CD4-positive, alpha-beta T cell treated with Interleukin-2 at 100 ng/mL for 4 hours (primary cell): Measurements from ENCODE around the gene KRTAP13-2.

Source experiments
- DNase-seq: peaks from one replicate; pipeline ENCODE4 v3.0.0-alpha.2; 2020; ENCODE audit warnings: low spot score

The KRTAP13-2 gene, protein sequence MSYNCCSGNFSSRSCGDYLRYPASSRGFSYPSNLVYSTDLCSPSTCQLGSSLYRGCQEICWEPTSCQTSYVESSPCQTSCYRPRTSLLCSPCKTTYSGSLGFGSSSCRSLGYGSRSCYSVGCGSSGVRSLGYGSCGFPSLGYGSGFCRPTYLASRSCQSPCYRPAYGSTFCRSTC

DNA sequence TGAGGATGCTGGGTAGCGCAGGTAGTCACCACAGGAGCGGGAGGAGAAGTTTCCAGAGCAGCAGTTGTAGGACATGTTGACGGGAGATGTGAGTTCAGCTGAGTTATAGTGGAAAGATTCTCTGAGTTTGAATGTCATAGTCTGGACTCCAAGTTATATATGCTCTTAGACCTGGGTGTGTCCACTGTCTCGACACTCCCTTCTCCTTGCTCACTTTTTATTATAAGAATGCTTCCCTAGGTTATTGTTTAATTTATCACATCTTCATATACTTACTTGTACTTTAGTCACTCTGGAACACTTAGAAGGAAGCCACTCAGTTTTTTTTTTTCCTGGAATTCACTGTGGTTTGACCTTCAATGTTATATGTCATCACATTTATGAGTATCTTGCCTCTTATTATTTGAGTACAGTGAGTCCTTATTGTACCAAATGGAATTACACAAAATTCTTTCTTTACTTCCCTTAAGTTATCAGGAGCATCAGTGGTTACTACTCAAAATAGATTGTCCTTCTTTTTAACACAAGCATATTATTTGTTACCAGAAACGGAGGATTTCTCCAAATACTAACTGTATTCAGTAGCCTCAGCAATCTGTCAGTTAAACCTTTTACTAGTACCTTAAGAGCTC, at the start of gene KRTAP13-2:
TSS of gene KRTAP13-2 (minus strand) at position 133 of the 632 bp plus-strand sequence. CDS start at position 75, 58 bp downstream.
- no peak for DNase-seq

DNA sequence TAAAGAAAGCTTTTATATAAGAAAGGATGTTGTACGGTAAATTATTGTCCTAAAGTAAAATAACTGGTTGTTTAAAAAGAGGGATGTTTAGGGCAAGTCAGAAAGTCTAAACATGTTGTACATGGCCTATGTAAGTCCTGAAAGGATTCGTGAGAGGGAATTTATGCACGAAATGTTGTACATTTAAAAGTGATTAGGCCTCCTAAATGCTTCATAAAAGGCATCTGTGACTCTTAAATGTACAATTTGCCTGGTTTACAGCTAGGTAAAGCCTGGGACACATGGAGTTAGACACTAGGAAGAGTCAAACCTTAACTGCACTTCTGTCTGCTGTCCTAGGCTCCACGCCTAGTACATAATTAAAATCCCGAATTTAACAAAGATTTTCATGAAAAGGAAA, 43.9 kb upstream of the KRTAP13-2 start:
- no peak for DNase-seq

DNA sequence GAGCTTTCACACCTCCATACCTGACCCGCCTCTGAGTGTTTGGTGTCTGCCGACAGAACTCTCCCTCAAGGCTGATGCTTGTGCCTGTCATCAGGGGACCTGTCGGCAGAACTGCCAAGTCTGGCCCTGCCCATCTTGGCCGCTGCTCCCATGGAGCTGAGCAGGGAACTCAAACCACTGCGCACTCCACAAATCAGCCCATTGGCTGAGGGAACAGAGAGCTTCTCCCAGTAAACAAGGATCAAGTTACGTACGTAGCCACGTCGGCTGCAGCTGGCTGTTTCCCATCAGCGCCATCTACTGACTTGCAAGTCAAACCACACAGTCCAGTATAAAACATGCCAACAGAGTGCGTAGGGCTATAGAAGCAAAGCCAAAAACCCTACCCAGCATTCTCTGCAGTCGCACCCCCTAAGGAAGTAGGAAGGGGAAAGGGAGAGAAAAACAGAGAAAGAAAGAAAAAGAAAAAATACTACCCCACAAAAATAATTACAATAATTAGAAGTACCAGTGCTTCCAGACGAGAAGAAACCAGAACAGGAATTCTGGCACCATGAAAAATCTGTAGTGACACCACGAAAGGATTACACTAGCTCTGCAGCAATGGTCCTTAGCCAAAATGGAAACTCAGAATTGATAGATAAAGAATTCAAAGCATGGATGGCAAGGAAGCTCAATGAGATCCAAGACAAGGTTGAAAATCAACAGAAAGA, 36.9 kb upstream of the KRTAP13-2 start:
- no peak for DNase-seq

DNA sequence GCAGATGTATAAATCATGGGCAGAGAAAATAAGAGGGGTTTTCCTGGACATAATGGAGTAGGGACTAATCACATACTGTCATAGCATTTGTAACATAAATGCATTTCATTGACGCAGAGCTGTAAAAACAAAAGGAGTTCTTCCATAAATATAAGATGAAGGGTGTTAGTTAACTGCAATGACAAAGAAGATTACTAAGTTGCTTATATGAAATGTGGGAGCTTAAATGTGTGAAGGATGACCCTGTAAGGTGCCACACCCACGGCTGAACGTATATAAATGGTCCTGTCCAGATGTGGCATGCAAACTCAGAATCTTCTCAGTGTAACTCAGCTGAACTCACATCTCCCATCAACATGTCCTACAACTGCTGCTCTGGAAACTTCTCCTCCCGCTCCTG, 23.7 kb upstream of the KRTAP13-2 start, which contains the start of gene KRTAP13-1:
TSS of gene KRTAP13-1 (plus strand) at position 301 of the 400 bp plus-strand sequence. CDS start at position 357, 56 bp downstream.
- no peak for DNase-seq

DNA sequence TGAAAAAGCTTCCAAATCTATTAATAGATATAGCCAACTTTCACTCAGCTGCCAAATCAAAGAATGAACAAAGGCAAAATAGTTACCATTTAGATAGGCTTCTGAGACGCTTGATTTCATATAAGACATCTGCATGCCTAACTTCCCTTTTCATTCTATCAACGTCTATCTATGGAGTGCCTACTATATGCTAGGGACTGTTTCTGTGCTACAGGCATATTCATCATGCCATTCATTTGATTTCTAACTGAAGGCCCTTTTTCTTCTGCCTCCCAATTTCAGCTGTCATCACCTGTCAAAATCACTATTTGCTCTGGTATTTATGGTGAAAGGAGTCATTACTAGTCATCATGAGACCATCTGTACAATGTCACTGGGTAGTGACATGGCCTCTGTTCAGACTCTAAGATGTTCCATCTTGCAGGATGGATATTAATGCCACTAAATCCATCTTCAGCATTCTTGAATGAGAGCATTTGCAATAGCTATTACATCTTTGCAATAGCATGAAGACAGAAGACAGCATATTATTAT, 19.5 kb upstream of the KRTAP13-2 start:
- DNase-seq: no peak

DNA sequence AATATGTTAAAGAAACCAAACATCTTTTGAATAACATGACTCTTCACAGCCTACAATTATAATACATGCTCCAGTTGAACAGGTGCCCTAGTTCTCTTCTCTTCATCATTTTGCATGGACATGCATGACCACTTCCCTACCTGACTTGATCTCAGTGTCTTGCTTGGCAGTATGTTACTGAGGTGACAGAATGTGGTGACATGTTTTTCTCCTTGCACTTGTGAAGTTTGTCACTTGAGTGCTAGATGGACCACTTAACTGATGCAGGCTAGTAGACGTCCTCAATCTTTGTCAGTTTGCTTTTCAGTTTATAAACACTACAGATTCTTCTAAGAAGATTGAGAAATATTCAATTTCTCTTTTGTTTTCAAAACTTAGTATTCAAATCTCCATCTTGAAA, 10.1 kb upstream of the KRTAP13-2 start:
- no peak for DNase-seq

DNA sequence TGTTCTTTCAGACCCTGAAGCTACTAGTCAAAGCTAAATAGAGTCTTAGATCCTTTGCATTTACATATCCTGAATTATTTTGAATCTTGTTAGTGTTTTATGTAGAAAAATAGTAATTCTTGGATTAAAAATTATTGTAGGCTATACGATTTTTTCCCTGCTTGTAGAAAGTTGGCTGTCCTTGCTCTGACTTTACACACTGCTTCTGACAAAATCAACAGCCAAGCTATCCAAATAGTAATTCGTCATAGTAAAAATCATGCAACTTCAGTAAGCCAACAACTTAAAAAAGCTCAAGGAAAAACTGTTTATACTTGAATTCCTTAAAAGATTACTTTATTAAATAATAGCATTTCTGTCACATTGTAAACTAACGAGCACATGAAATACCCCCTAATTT, 16.2 kb downstream of the KRTAP13-2 start:
- DNase-seq: no peak

DNA sequence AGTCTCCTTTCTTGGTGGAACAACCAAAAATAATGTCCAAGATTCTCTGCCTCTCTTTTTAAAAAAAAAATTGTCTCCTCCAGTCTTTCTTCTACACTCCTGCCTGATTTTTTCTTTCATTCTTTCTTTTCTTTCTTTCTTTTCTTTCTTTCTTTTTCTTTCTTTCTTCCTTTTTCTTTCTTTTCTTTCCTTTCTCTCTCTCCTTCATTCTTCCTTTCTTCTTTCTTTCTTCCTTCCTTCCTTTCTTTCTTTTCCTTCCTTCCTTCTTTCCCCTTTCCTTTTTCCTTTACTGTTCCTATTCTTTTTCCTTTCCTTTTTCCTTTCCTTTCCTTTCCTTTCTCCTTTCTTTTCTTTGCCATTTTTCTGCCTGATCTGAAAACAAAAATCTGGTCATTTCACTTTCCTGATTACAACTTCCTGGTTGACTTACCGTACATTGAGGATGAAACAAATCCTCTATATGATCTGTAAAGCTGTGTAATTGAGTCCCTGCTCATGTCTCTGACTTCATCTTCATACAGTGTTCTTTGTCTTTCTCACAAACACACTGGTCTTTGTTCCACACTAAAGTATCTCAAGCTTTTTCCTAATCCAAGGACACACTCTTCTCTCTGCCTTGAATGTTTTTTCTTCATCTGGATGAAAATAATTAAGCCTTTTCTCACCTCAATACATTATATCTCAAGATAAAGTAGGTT, 17.6 kb downstream of the KRTAP13-2 start:
- no peak for DNase-seq

DNA sequence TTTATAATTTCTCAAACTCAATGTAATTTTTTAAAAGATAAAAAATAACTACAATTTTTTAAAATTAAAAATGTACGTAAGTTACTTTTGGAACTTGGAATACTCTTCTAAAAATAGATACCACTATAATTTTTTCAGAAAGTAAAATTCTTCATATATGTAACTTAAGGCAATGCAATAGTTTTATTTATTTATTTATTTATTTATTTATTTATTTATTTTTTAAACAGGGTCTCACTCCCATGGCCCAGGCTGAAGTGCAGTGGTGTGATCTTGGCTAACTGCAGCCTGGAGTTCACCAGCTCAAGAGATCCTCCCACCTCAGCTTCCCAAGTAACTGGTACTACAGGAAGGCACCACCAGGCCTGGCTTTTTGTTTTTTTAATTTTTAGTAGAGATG, 20.5 kb downstream of the KRTAP13-2 start:
- no peak for DNase-seq

DNA sequence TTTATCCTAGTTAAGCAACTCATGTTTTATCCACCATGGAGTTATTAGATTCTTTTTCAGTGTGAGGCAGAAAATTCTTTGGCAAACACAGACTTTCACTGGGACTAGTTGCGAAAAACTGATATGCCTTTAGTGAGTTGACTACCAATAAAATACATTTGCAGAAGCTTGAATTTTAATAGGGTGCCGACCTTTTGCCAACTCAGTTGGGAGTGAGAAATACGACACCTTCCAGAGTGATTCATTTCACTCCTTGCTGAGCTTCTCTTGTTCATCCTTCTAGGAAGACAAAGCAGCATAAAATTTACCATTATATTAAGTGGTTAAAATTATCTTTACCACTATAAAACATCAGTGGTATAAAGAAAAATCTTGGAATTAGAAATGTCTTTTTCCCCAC, 22.5 kb downstream of the KRTAP13-2 start:
- no peak for DNase-seq

DNA sequence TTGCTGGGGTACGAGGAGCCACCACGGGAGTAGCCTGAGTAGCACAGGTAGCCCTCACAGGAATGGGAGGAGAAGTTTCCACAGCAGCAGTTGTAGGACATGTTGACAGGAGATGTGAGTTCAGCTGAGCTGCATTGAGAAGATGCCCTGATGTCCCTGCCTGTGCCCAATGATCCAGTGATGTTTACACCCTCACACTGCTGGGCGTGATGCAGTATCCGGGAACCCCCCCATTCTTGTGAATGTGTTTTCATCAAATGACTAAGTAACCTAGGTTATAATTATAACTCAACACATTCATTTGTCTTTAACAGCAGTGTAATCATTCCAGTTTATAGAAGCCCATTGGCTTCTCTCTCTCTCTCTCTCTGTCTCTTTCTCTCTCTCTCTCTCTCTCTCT, 23.6 kb downstream of the KRTAP13-2 start, which contains the start of gene KRTAP23-1:
TSS of gene KRTAP23-1 (minus strand) at position 101 of the 400 bp plus-strand sequence. CDS start at position 101, 0 bp downstream.
- no peak for DNase-seq

DNA sequence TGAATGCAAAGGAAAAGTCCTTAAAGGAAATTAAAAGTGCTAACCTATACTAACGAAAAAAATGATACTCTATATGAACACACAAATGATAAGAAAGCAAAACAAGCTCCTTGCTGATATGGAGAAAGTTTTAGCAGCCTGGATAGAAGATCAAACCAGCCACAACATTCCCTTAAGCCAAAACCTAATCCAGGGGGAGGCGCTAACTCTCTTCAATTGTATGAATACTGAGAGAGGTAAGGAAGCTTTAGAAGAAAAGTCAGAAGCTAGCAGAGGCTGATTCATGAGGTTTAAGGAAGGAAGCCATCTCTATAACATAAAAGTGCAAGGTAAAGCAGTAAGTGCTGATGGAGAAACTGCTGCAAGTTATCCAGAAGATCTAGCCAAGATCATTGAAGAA, 27.1 kb downstream of the KRTAP13-2 start:
- DNase-seq: no peak

DNA sequence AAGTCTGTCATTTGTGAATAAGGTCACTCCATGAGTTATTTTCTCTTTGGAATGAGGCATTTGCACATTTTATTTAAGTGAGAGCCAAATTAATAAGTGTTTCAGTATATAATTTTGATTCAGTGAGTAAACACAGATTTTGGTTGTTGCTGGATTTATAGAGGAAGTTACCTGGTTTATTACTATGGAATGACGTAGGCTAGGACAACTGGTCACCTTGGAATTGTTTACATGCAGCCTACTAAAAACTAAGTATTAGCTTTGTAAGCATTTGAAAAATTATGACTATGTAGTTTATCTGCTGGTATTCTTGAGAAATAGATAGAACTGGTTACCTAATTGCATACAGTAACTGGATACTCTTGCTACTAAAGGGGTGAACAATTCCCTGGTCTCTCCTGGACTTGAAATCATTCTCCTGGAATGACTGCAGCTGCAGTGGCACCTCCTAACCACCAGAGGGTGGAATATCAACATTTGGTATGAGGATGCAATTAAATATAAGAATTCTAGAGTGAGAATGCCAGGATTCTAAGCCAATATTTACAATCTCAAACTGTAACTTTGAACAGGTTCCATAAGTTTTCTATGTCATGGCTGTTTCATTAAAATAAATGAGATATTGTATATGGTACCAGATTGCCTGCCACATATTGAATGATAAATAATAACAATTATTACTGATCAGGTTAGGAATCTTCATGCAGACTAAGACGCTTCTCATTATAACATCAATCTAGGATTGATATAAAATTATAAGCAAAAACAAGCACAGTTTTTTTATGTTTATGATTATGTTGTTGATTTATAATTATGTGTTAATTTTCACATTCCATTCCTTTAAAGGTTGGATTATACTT, 31.1 kb downstream of the KRTAP13-2 start:
- peak; percentile 18 for DNase-seq

DNA sequence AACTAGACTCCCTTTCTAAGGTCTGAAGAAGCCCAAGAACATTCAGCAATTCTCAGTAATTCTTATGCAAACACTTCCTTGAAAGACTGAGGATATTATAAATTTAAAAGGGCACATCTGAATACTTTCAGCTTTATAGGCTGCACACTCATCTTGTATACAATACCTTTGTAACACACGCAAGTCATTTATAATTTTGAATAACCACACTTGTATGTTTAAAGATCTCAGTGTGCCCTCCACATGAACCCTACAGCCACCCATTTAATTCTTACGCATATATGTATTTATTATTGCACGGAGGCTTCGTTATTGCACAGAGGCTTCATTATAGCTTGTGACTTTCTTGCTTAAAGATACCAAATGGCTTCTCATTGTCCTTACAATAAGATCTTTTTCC, 33.4 kb downstream of the KRTAP13-2 start:
- DNase-seq: no peak

DNA sequence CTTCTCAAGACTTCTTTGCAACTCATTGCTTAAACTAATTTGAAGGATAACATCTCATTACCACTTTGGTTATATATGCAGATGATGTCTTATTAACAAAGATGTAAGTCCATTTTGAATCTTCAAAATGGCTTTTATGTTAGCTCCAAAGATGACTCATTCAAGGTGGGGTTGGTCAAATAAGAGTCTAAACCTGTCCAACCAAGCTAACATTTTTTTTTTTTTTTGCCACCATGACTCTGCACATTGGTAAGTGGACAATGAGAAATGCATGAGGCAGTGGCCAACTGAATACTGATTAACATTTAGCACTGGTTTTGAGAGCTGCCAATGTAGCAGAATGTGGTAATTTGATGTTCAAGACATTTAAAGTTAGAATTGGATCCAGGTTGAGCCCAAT, 34.3 kb downstream of the KRTAP13-2 start:
- no peak for DNase-seq

DNA sequence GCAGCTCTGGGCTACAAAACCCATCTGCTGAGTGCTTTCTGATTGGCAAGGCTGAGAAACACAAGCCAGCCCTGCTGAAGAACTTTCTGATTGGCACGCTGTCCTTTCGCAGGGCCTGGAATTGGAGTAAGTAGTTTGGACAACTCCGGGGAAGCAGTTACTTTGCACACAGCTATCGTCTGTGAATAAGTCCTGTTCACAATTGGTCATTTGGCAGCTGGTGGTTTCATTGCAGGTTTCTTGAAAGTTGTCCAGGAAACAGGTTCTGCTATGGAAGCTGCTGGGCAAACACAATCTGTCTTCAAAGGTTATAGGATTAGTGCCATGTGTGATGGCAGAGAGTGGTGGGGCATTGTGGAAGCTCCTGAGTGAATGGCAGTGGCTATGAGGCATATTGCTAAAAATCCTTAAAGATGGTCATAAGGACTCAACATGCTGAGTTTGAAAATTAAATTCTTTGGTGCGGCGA, 34.8 kb downstream of the KRTAP13-2 start, which contains the start of gene KRTAP27-1:
TSS of gene KRTAP27-1 (minus strand) at position 419 of the 469 bp plus-strand sequence. CDS start at position 393, 26 bp downstream.
- no peak for DNase-seq

DNA sequence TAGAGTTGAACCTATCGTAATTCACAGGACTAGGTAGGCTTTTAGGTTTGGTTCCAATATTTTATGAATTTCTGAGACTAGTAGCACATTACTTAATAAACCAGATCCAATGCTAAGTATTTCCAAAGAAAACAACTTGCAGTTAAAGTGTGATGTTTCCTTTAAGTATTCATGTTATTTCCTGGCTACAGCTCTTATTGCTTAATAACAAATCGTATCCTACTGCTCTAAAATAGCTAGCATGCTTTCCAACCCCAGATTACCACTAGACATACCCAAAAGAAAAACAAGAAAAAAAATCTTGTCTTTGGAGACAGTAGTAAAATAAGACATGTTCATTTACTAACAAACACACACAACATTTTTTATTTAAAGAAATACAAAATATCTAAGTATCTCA, 35.5 kb downstream of the KRTAP13-2 start:
- no peak for DNase-seq

DNA sequence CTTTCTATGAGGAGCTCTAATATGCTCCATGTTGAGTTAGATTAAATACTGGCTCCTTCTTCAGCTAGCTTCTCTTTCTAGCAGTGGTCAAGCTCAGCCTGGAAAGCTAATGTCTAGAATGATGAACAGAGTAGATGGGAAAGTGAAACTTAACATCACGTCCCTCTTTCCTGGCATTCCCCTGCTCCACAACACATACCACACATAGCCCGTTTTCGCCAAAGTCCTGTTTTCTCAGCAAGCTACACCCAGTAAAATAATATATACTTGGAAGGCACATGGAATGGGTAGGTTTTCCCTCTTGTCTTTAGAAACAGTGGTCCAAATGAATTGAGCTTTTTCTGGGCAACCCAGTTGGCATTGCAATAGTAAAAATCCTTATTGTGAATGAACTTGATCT, 38.3 kb downstream of the KRTAP13-2 start:
- no peak for DNase-seq

DNA sequence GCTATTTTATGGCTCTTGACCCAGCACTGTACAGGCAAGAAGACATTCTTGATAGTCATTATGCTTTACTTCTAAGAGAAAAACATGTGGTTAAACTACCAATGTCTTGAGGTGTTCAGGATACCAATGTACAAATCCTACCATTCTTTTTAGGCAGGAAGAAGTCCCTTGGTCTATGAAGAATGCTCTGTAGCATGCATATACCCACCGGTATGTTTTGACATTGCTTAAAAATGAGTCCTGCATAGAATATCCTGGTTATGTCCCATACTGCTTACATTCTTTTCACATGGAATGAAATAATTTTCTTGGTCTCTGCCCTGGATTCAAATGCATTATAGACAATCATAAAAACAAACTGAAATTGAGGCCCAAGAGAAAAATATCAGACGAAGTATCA, 39.4 kb downstream of the KRTAP13-2 start:
- no peak for DNase-seq

DNA sequence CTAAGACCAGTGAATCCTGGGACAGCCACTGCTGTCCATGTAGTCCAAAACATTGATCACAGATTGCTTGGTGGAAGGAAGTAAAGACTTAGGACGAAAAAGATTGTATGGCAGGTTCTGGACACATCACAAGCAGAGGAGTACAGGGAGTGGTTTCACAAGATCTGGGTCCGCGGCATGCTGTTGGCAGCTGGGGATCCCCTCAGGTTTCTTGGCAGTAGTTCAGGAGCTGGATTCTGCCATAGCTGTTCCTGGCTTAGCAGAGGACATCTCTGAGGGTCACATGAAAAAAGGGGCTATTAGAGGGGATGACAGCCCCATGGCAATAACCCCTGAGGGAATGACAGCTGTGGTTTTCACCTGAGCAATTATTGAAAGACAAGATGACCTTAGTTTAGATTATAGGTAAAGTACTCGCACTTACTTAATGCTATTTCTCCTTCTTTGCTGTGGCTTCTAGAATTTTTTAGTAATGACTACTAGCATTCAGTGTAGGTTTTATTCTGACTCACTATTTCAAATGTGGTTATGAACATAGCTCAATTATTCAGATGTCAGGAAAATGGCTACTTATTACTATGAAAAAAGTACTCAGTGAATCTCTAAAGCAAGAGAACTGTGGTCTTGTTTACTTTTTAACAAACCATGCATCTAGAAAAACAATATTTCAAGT, 42.7 kb downstream of the KRTAP13-2 start:
- no peak for DNase-seq
